ENCODE data around the gene GRPEL1.

Gene GRPEL1

GRCh38 chr4:7078025-7078424 lies 10.2 kb upstream of the GRPEL1 start:
- no peak for TF ChIP-seq ZNF274 (IDR thresholded peaks at IDR 0.05; ENCODE audit: low read depth, low read length)
- no peak overlapping the region for H3K4me3 ChIP-seq (ENCODE audit: low read length)

- H3K4me3 ChIP-seq (ENCODE audit: low read length) = no peak overlapping the region
- no peak for TF ChIP-seq ZNF274 (IDR thresholded peaks at IDR 0.05; ENCODE audit: low read depth, low read length)
These were observed 9.5 kb upstream of the GRPEL1 start for GRCh38 chr4:7077371-7077770.

GRCh38 chr4:7076696-7077082 lies 8.8 kb upstream of the GRPEL1 start:
- TF ChIP-seq ZNF274 (IDR thresholded peaks at IDR 0.05; ENCODE audit: low read depth, low read length) = no peak

GRCh38 chr4:7075962-7076695 lies 8.3 kb upstream of the GRPEL1 start:
- H3K4me3 ChIP-seq (ENCODE audit: low read length) = no peak overlapping the region
- TF ChIP-seq ZNF274 (IDR thresholded peaks at IDR 0.05; ENCODE audit: low read depth, low read length) = no peak

More at GRCh38 chr4:7076696-7077082, 8.8 kb upstream of the GRPEL1 start:
- H3K4me3 ChIP-seq (ENCODE audit: low read length) = no peak overlapping the region

- no peak for TF ChIP-seq ZNF274 (IDR thresholded peaks at IDR 0.05; ENCODE audit: low read depth, low read length)
- no peak overlapping the region for H3K4me3 ChIP-seq (ENCODE audit: low read length)
These were observed 6.6 kb upstream of the GRPEL1 start for GRCh38 chr4:7074426-7074825.

- TF ChIP-seq ZNF274 (IDR thresholded peaks at IDR 0.05; ENCODE audit: low read depth, low read length) = no peak
- no peak overlapping the region for H3K4me3 ChIP-seq (ENCODE audit: low read length)
These were observed 5.9 kb upstream of the GRPEL1 start for GRCh38 chr4:7073526-7074390.

- no peak overlapping the region for H3K4me3 ChIP-seq (ENCODE audit: low read length)
- TF ChIP-seq ZNF274 (IDR thresholded peaks at IDR 0.05; ENCODE audit: low read depth, low read length) = no peak
These were observed 5.2 kb upstream of the GRPEL1 start for GRCh38 chr4:7073059-7073458.

GRCh38 chr4:7070729-7071511 lies 3.1 kb upstream of the GRPEL1 start:
- no peak overlapping the region for H3K4me3 ChIP-seq (ENCODE audit: low read length)
- TF ChIP-seq ZNF274 (IDR thresholded peaks at IDR 0.05; ENCODE audit: low read depth, low read length) = no peak

GRCh38 chr4:7068883-7069282 lies 1.0 kb upstream of the GRPEL1 start:
- no peak for TF ChIP-seq ZNF274 (IDR thresholded peaks at IDR 0.05; ENCODE audit: low read depth, low read length)
- peak overlapping the region; percentile 71; the same call in 1 of the 2 replicates for H3K4me3 ChIP-seq (ENCODE audit: low read length)

GRCh38 chr4:7068279-7068842 lies 497 bp upstream of the GRPEL1 start:
- peak overlapping the region; percentile 71; the same call in 1 of the 2 replicates for H3K4me3 ChIP-seq (ENCODE audit: low read length)
- no peak for TF ChIP-seq ZNF274 (IDR thresholded peaks at IDR 0.05; ENCODE audit: low read depth, low read length)

GRCh38 chr4:7067126-7067451 lies 775 bp downstream of the GRPEL1 start:
- no peak for TF ChIP-seq ZNF274 (IDR thresholded peaks at IDR 0.05; ENCODE audit: low read depth, low read length)
- H3K4me3 ChIP-seq (ENCODE audit: low read length) = peak overlapping the region; percentile 86

GRCh38 chr4:7066493-7066892 lies 1.4 kb downstream of the GRPEL1 start:
- peak overlapping the region; percentile 86 for H3K4me3 ChIP-seq (ENCODE audit: low read length)
- TF ChIP-seq ZNF274 (IDR thresholded peaks at IDR 0.05; ENCODE audit: low read depth, low read length) = no peak

GRCh38 chr4:7066006-7066405 lies 1.9 kb downstream of the GRPEL1 start:
- TF ChIP-seq ZNF274 (IDR thresholded peaks at IDR 0.05; ENCODE audit: low read depth, low read length) = no peak

GRCh38 chr4:7063362-7063761 lies 4.5 kb downstream of the GRPEL1 start:
- no peak for TF ChIP-seq ZNF274 (IDR thresholded peaks at IDR 0.05; ENCODE audit: low read depth, low read length)
- no peak overlapping the region for H3K4me3 ChIP-seq (ENCODE audit: low read length)

More at GRCh38 chr4:7066006-7066405, 1.9 kb downstream of the GRPEL1 start:
- H3K4me3 ChIP-seq (ENCODE audit: low read length) = no peak overlapping the region

Data from GM08714 (cell line).